Osteocyte (in vitro differentiated cells): Measurements from ENCODE around the gene PKNOX2. TPM values are rescaled to one million over a fixed set of nuclear protein-coding genes. Genes with fewer than 3 reads are reported as not detected.

Experiments used
- DNase-seq: peaks from one replicate; pipeline ENCODE4 v3.0.0; 2021; ENCODE audit warnings: mixed read lengths; ENCODE audit not compliant: unreplicated experiment; ENCODE audit errors: extremely low spot score
- H3K27ac Mint-ChIP-seq: one replicate; pipeline ENCODE4 v1.8.0; 2021; ENCODE audit warnings: mild to moderate bottlenecking, mixed read lengths; ENCODE audit not compliant: unreplicated experiment
- H3K27me3 Mint-ChIP-seq: one replicate; pipeline ENCODE4 v1.8.0; 2021; ENCODE audit warnings: mixed read lengths; ENCODE audit not compliant: unreplicated experiment
- H3K36me3 Mint-ChIP-seq: one replicate; pipeline ENCODE4 v1.8.0; 2021; ENCODE audit warnings: mixed read lengths; ENCODE audit not compliant: unreplicated experiment
- H3K4me1 Mint-ChIP-seq: one replicate; pipeline ENCODE4 v1.8.0; 2021; ENCODE audit warnings: mixed read lengths; ENCODE audit not compliant: unreplicated experiment
- H3K4me3 Mint-ChIP-seq: one replicate; pipeline ENCODE4 v1.8.0; 2021; ENCODE audit warnings: mild to moderate bottlenecking, moderate library complexity, mixed read lengths; ENCODE audit not compliant: unreplicated experiment
- H3K9me3 Mint-ChIP-seq: one replicate; pipeline ENCODE4 v1.8.0; 2021; ENCODE audit warnings: mixed read lengths; ENCODE audit not compliant: unreplicated experiment
- CTCF ChIP-seq: fragments of 200-600 bp; sonication (generic); IDR thresholded peaks from 2 replicates; pipeline ENCODE4 v1.5.0; 2021; ENCODE audit warnings: antibody characterized with exemption, mild to moderate bottlenecking, moderate library complexity
- total RNA-seq: library from RNA; stranded (reverse); gene quantifications from 2 replicates; pipeline ENCODE4 v1.2.1, GENCODE V29; 2021

Gene PKNOX2
- total RNA-seq, 1 donor from 2014 or later, result 89.3 TPM

DNA sequence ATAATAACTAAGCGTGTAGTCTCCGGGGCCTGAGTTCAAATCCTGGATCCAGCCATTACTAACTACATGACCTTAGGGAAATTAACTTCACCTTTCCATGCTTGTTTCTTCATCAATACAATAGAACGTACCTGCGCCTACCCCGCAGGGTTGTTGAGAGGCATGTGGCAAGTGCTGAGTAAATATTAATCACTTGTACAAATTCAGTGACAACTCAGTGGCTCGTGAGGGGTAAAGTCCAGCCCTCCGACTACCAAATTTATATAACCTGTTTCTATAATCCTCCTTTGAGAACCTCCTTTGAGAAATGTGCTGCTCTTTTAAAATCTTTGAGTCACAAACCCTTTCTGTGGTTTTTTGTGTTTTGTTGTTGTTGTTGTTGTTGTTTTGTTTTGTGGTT is 281.7 kb downstream of the PKNOX2 start:
- Mint-ChIP-seq H3K36me3 (no peaks in the 10 kb centered on the region), H3K27ac (no peak overlapping the region), H3K27me3 (no peaks in the 10 kb centered on the region), H3K4me1 (peaks cover 24% of the 10 kb centered on the region), H3K9me3 (no peaks in the 10 kb centered on the region), H3K4me3 (no peak overlapping the region)
- no peak for DNase-seq
- TF ChIP-seq CTCF, result no peak

DNA sequence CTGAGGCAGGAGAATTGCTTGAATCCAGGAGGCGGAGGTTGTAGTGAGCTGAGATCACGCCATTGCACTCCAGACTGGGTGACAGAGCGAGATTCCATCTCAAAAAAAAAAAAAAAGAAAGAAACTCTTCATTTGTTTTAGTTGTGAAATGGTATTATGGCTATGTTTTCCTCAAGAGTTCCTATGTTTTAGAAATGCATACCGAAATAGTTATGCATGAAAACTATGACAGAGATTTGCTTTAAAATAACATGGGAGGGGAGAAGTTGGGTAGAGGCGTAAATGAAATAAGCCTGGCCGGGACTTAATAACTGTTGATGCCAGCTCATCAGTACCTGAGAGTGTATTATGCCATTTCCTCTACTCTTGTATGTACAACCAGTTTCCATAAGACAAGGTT is 283.2 kb downstream of the PKNOX2 start:
- Mint-ChIP-seq H3K4me3 (no peak overlapping the region), H3K27ac (peak overlapping the region; percentile 72), H3K4me1 (peaks cover 38% of the 10 kb centered on the region), H3K36me3 (no peaks in the 10 kb centered on the region), H3K27me3 (no peaks in the 10 kb centered on the region), H3K9me3 (no peaks in the 10 kb centered on the region)
- no peak for DNase-seq
- TF ChIP-seq CTCF, result no peak

GRCh38 chr11:125448136-125448535 is 283.6 kb downstream of the PKNOX2 start:
- no peaks in the 10 kb centered on the region for H3K9me3 Mint-ChIP-seq
- H3K36me3 Mint-ChIP-seq, result no peaks in the 10 kb centered on the region
- DNase-seq, result no peak
- H3K27ac Mint-ChIP-seq, result peak overlapping the region; percentile 72
- no peak for TF ChIP-seq CTCF
- H3K4me1 Mint-ChIP-seq, result peaks cover 39% of the 10 kb centered on the region
- no peak overlapping the region for H3K4me3 Mint-ChIP-seq
- H3K27me3 Mint-ChIP-seq, result no peaks in the 10 kb centered on the region

DNA sequence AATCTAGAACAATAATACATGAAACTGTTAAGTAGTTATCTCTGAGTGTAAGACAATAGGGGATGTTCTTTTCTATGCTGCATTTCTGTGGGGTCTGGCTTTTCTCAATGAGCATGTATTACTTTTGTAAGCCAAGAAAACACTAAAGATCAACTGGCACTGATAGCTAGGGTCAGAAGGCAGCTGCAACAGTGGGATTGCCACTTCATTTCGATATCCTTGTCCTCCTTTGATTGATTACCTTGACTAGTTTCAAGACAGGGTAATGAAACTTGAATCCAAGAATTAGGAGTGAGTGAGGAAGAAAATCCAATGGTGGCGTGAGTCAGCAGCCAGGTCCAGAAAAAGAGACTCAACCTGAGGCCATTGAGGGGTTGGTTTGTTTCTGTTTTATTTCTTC is 285.0 kb downstream of the PKNOX2 start:
- Mint-ChIP-seq H3K27ac (no peak overlapping the region), H3K27me3 (no peaks in the 10 kb centered on the region), H3K4me1 (peaks cover 39% of the 10 kb centered on the region), H3K36me3 (no peaks in the 10 kb centered on the region), H3K9me3 (no peaks in the 10 kb centered on the region), H3K4me3 (no peak overlapping the region)
- TF ChIP-seq CTCF, result no peak
- no peak for DNase-seq

- H3K36me3 Mint-ChIP-seq, result no peaks in the 10 kb centered on the region
- H3K27ac Mint-ChIP-seq, result peak overlapping the region; percentile 88
- H3K4me1 Mint-ChIP-seq, result peaks cover 39% of the 10 kb centered on the region
- DNase-seq, result peak; percentile 86
- no peak for TF ChIP-seq CTCF
- no peaks in the 10 kb centered on the region for H3K9me3 Mint-ChIP-seq
- no peak overlapping the region for H3K4me3 Mint-ChIP-seq
- no peaks in the 10 kb centered on the region for H3K27me3 Mint-ChIP-seq
Measured at GRCh38 chr11:125451400-125452124, 287.0 kb downstream of the PKNOX2 start.
